ENCODE data around the gene ABCD4. TPM values are rescaled to one million over a fixed set of nuclear protein-coding genes. Genes with fewer than 3 reads are reported as not detected.

ABCD4 gene
- total and polyA plus RNA-seq, 7 experiments from 2014 or later = 26.1 to 109 (median 60.3) TPM

GRCh38 chr14:74241652-74242017 lies 61.1 kb downstream of the ABCD4 start:
- peaks cover 12 to 27% (median 21%) of the 10 kb centered on the region in 7 donors for H3K4me1 Mint-ChIP-seq
- Histone ChIP-seq H3K9me3 (ENCODE audit: control insufficient read depth in 2 of 3, low read length in 3 of 3) (no peaks in the 10 kb centered on the region), H3K36me3 (ENCODE audit: control insufficient read depth in 2 of 3, insufficient read depth in 3 of 3, low read length in 3 of 3) (no peaks in the 10 kb centered on the region), H3K27me3 (ENCODE audit: control insufficient read depth in 2 of 2, insufficient read depth in 2 of 2, low read length in 2 of 2) (peaks cover 11 to 28% of the 10 kb centered on the region in 2 donors), H3K4me1 (ENCODE audit: control insufficient read depth in 2 of 2, insufficient read depth in 2 of 2, low read length in 2 of 2) (peaks cover 3 to 18% of the 10 kb centered on the region in 2 donors), H3K27ac (ENCODE audit: low read depth, low read length) (no peak overlapping the region), H3K4me3 (ENCODE audit: low read length) (peak overlapping the region; percentile 24)
- DNase-seq = no peak
- peak overlapping the region in 9 of 10 donors; percentile 52 to 81 (median 74) for H3K4me3 Mint-ChIP-seq
- CTCF ChIA-PET = interaction anchor here (1.7 kb wide), 1 partner anchor 10 kb away, joined by 6 read pairs; no protein-coding TSS in a partner anchor
- H3K27me3 Mint-ChIP-seq = peaks cover 77 to 90% (median 87%) of the 10 kb centered on the region in 5 donors
- POLR2A ChIA-PET = no interaction called here
- peaks cover 0 to 4% (median 0%) of the 10 kb centered on the region in 11 donors for H3K9me3 Mint-ChIP-seq
- ATAC-seq = no peak
- intact Hi-C loops (cut with micrococcal nuclease) = no loop called here
- H3K27ac Mint-ChIP-seq = no peak overlapping the region
- H3K36me3 Mint-ChIP-seq = no peaks in the 10 kb centered on the region

GRCh38 chr14:74240794-74241651 lies 61.7 kb downstream of the ABCD4 start:
- Histone ChIP-seq H3K36me3 (ENCODE audit: control insufficient read depth in 2 of 3, insufficient read depth in 3 of 3, low read length in 3 of 3) (no peaks in the 10 kb centered on the region), H3K4me3 (ENCODE audit: low read length) (peak overlapping the region; percentile 24), H3K27me3 (ENCODE audit: control insufficient read depth in 2 of 2, insufficient read depth in 2 of 2, low read length in 2 of 2) (peaks cover 11 to 28% of the 10 kb centered on the region in 2 donors), H3K4me1 (ENCODE audit: control insufficient read depth in 2 of 2, insufficient read depth in 2 of 2, low read length in 2 of 2) (peaks cover 3 to 18% of the 10 kb centered on the region in 2 donors), H3K9me3 (ENCODE audit: control insufficient read depth in 2 of 3, low read length in 3 of 3) (no peaks in the 10 kb centered on the region), H3K27ac (ENCODE audit: low read depth, low read length) (no peak overlapping the region)
- POLR2A ChIA-PET = no interaction called here
- CTCF ChIA-PET = no interaction called here
- Mint-ChIP-seq H3K4me1 (peaks cover 12 to 27% (median 21%) of the 10 kb centered on the region in 7 donors), H3K27me3 (peaks cover 74 to 88% (median 85%) of the 10 kb centered on the region in 5 donors), H3K36me3 (no peaks in the 10 kb centered on the region), H3K4me3 (peak overlapping the region; percentile 33 to 81 (median 72)), H3K27ac (no peak overlapping the region), H3K9me3 (peaks cover 0 to 4% (median 0%) of the 10 kb centered on the region in 11 donors)
- intact Hi-C loops (cut with micrococcal nuclease) = no loop called here
- ATAC-seq = peak; percentile 32
- peak in 2 of 9 donors; percentile 5 for DNase-seq

GRCh38 chr14:74239848-74240793 lies 62.6 kb downstream of the ABCD4 start:
- Mint-ChIP-seq H3K36me3 (no peaks in the 10 kb centered on the region), H3K4me3 (peak overlapping the region; percentile 27 to 81 (median 62)), H3K9me3 (peaks cover 0 to 4% (median 0%) of the 10 kb centered on the region in 11 donors), H3K27me3 (peaks cover 65 to 84% (median 77%) of the 10 kb centered on the region in 5 donors), H3K27ac (no peak overlapping the region), H3K4me1 (peaks cover 12 to 27% (median 21%) of the 10 kb centered on the region in 7 donors)
- DNase-seq (no peak), ATAC-seq (no peak)
- ChIA-PET CTCF (interaction anchor here (1.5 kb wide), 1 partner anchor 12 kb away, joined by 3 read pairs; no protein-coding TSS in a partner anchor), POLR2A (no interaction called here)
- Histone ChIP-seq H3K27me3 (ENCODE audit: control insufficient read depth in 2 of 2, insufficient read depth in 2 of 2, low read length in 2 of 2) (peaks cover 11 to 28% of the 10 kb centered on the region in 2 donors), H3K4me1 (ENCODE audit: control insufficient read depth in 2 of 2, insufficient read depth in 2 of 2, low read length in 2 of 2) (peaks cover 3 to 18% of the 10 kb centered on the region in 2 donors), H3K9me3 (ENCODE audit: control insufficient read depth in 2 of 3, low read length in 3 of 3) (no peaks in the 10 kb centered on the region), H3K4me3 (ENCODE audit: low read length) (no peak overlapping the region), H3K27ac (ENCODE audit: low read depth, low read length) (no peak overlapping the region), H3K36me3 (ENCODE audit: control insufficient read depth in 2 of 3, insufficient read depth in 3 of 3, low read length in 3 of 3) (no peaks in the 10 kb centered on the region)
- intact Hi-C loops (cut with micrococcal nuclease) = no loop called here

- Histone ChIP-seq H3K4me1 (ENCODE audit: control insufficient read depth in 2 of 2, insufficient read depth in 2 of 2, low read length in 2 of 2) (peaks cover 3 to 18% of the 10 kb centered on the region in 2 donors), H3K9me3 (ENCODE audit: control insufficient read depth in 2 of 3, low read length in 3 of 3) (no peaks in the 10 kb centered on the region), H3K36me3 (ENCODE audit: control insufficient read depth in 2 of 3, insufficient read depth in 3 of 3, low read length in 3 of 3) (no peaks in the 10 kb centered on the region), H3K4me3 (ENCODE audit: low read length) (no peak within 1 kb of the TSS), H3K27ac (ENCODE audit: low read depth, low read length) (no peak within 1 kb of the TSS), H3K27me3 (ENCODE audit: control insufficient read depth in 2 of 2, insufficient read depth in 2 of 2, low read length in 2 of 2) (peaks cover 11 to 28% of the 10 kb centered on the region in 2 donors)
- peaks cover 56 to 81% (median 74%) of the 10 kb centered on the region in 5 donors for H3K27me3 Mint-ChIP-seq
- H3K36me3 Mint-ChIP-seq = no peaks in the 10 kb centered on the region
- peaks cover 0 to 4% (median 0%) of the 10 kb centered on the region in 11 donors for H3K9me3 Mint-ChIP-seq
- CTCF ChIA-PET = interaction anchor here (1.3 to 1.5 kb wide), 2 partner anchors 13 to 14 kb away, joined by 3 read pairs; no protein-coding TSS in a partner anchor
- POLR2A ChIA-PET = no interaction called here
- ATAC-seq (no peak), DNase-seq (no peak)
- intact Hi-C loops (cut with micrococcal nuclease) = no loop called here
- H3K4me1 Mint-ChIP-seq = peaks cover 12 to 27% (median 21%) of the 10 kb centered on the region in 7 donors
- peak within 1 kb of the TSS in 9 of 10 donors; percentile 23 to 81 (median 65) for H3K4me3 Mint-ChIP-seq
- H3K27ac Mint-ChIP-seq = no peak within 1 kb of the TSS
Observed at GRCh38 chr14:74238974-74239847, 63.5 kb downstream of the ABCD4 start, which contains the start of gene VSX2. VSX2 (plus strand) TSS chr14:74239449; CDS start chr14:74239562, 113 bp downstream.

- Histone ChIP-seq H3K9me3 (ENCODE audit: control insufficient read depth in 2 of 3, low read length in 3 of 3) (no peaks in the 10 kb centered on the region), H3K27ac (ENCODE audit: low read depth, low read length) (no peak overlapping the region), H3K4me3 (ENCODE audit: low read length) (no peak overlapping the region), H3K27me3 (ENCODE audit: control insufficient read depth in 2 of 2, insufficient read depth in 2 of 2, low read length in 2 of 2) (peaks cover 11 to 20% of the 10 kb centered on the region in 2 donors), H3K4me1 (ENCODE audit: control insufficient read depth in 2 of 2, insufficient read depth in 2 of 2, low read length in 2 of 2) (peaks cover 3 to 18% of the 10 kb centered on the region in 2 donors), H3K36me3 (ENCODE audit: control insufficient read depth in 2 of 3, insufficient read depth in 3 of 3, low read length in 3 of 3) (no peaks in the 10 kb centered on the region)
- H3K27me3 Mint-ChIP-seq = peaks cover 39 to 73% (median 57%) of the 10 kb centered on the region in 5 donors
- H3K9me3 Mint-ChIP-seq = peaks cover 0 to 7% (median under 1%) of the 10 kb centered on the region in 11 donors
- intact Hi-C loops (cut with micrococcal nuclease) = no loop called here
- H3K4me3 Mint-ChIP-seq = no peak overlapping the region
- ATAC-seq = no peak
- H3K27ac Mint-ChIP-seq = no peak overlapping the region
- no peak for DNase-seq
- peaks cover 0 to under 1% (median 0%) of the 10 kb centered on the region in 5 donors for H3K36me3 Mint-ChIP-seq
- peaks cover 11 to 24% (median 19%) of the 10 kb centered on the region in 7 donors for H3K4me1 Mint-ChIP-seq
- POLR2A ChIA-PET = no interaction called here
- CTCF ChIA-PET = interaction anchor here (1.3 to 1.5 kb wide), 2 partner anchors 14 to 16 kb away, joined by 3 to 4 read pairs; no protein-coding TSS in a partner anchor
Observed at GRCh38 chr14:74237441-74237840, 65.3 kb downstream of the ABCD4 start.
